HG03135 (cell line): ENCODE data around the gene OTOGL.
"Not testable (repeated sequence)": the region's sequence is repeated elsewhere in the genome, so short reads cannot be mapped to it uniquely, and the experiment has no call there.

ENCODE experiments used
- ATAC-seq: cut with Tn5 transposase; IDR thresholded peaks from one replicate; pipeline ENCODE4 v1.9.1; 2021; ENCODE audit warnings: mild to moderate bottlenecking, moderate library complexity; ENCODE audit not compliant: unreplicated experiment

OTOGL gene

GRCh38 chr12:80186727-80187217 lies 87.4 kb downstream of the OTOGL start:
- peak; percentile 61 for ATAC-seq

- ATAC-seq, result no peak
These were observed 88.3 kb downstream of the OTOGL start for GRCh38 chr12:80187660-80188090.

- ATAC-seq, result no peak
These were observed 89.2 kb downstream of the OTOGL start for GRCh38 chr12:80188576-80188975.

- ATAC-seq, result no peak
These were observed 89.9 kb downstream of the OTOGL start for GRCh38 chr12:80189241-80189640.

GRCh38 chr12:80190001-80190400 lies 90.7 kb downstream of the OTOGL start:
- ATAC-seq, result no peak

- ATAC-seq, result no peak
These were observed 92.8 kb downstream of the OTOGL start for GRCh38 chr12:80192087-80192486.

GRCh38 chr12:80193865-80194264 lies 94.5 kb downstream of the OTOGL start:
- no peak for ATAC-seq

- ATAC-seq, result no peak
These were observed 95.9 kb downstream of the OTOGL start for GRCh38 chr12:80195074-80195726.

GRCh38 chr12:80195737-80196136 lies 96.4 kb downstream of the OTOGL start:
- no peak for ATAC-seq

- no peak for ATAC-seq
These were observed 97.1 kb downstream of the OTOGL start for GRCh38 chr12:80196419-80196818.

GRCh38 chr12:80198782-80199337 lies 99.5 kb downstream of the OTOGL start:
- ATAC-seq, result no peak

- ATAC-seq, result no peak
These were observed 100.6 kb downstream of the OTOGL start for GRCh38 chr12:80199931-80200330.

- ATAC-seq, result no peak
These were observed 101.1 kb downstream of the OTOGL start for GRCh38 chr12:80200414-80200813.

- ATAC-seq, result no peak
These were observed 102.6 kb downstream of the OTOGL start for GRCh38 chr12:80201908-80202307.

- ATAC-seq, result no peak
These were observed 106.6 kb downstream of the OTOGL start for GRCh38 chr12:80205960-80206359.

- no peak for ATAC-seq
These were observed 108.7 kb downstream of the OTOGL start for GRCh38 chr12:80208071-80208470.

- ATAC-seq, result no peak
These were observed 112.3 kb downstream of the OTOGL start for GRCh38 chr12:80211671-80212070.

- ATAC-seq, result no peak
These were observed 113.8 kb downstream of the OTOGL start for GRCh38 chr12:80212938-80213645.

GRCh38 chr12:80213871-80214270 lies 114.5 kb downstream of the OTOGL start:
- ATAC-seq, result no peak

GRCh38 chr12:80217011-80217535 lies 117.7 kb downstream of the OTOGL start:
- no peak for ATAC-seq

GRCh38 chr12:80218925-80219324 lies 119.6 kb downstream of the OTOGL start:
- not testable (repeated sequence) for ATAC-seq

- no peak for ATAC-seq
These were observed 120.0 kb downstream of the OTOGL start for GRCh38 chr12:80219345-80219744.
